WTC11 (cell line): ENCODE measurements around the gene THEM5.

Experiments used
- SP1 ChIP-seq: sonication (generic); formaldehyde crosslinking; conservative IDR thresholded peaks from 2 replicates; pipeline ENCODE4 v1.8.1; 2022; ENCODE audit warnings: missing genetic modification reagents
- ZNF263 ChIP-seq: sonication (generic); formaldehyde crosslinking; IDR thresholded peaks from 2 replicates; pipeline ENCODE4 v1.8.1; 2022; ENCODE audit warnings: low read depth, mild to moderate bottlenecking, moderate library complexity, missing genetic modification reagents

- TF ChIP-seq SP1 (CRISPR knock-in tag) (no peak), ZNF263 (CRISPR knock-in tag) (no peak)
Observed at GRCh38 chr1:151803915-151804314, 49.6 kb downstream of the THEM5 start.
